Measurements from ENCODE around the gene KDM1B. TPM values are rescaled to one million over a fixed set of nuclear protein-coding genes. Genes with fewer than 3 reads are reported as not detected.

KDM1B gene
- total and polyA plus RNA-seq, 2 experiments from 2014 or later, result 3.8 to 9.0 TPM

DNA sequence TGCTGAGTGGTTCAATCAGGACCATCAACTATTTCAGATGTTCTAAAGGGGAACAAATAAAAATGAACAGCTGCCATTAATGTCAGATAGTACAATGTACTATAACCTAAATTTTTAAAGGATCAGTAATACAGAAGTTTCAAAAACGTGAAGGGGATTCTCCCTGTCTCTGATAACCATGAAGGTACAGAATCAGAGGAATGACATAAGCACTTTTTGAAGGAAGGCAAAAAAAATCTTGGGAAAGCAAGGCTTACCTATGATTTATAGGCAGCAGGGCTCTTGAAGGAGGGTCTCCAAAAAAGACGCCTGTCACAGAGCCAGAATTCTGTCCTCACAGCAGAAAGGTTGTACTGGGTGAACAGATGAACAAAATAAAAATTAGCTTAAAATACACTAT is 89.0 kb downstream of the KDM1B start:
- Histone ChIP-seq H3K4me1 (ENCODE audit: insufficient read depth) (no peaks in the 10 kb centered on the region), H2AFZ (no peak overlapping the region), H3K27me3 (ENCODE audit: insufficient read depth) (no peaks in the 10 kb centered on the region), H3K9me2 (ENCODE audit: insufficient read depth) (no peaks in the 10 kb centered on the region), H3K79me2 (replicated peaks; ENCODE audit: insufficient read depth) (peaks cover 100% of the 10 kb centered on the region), H3K36me3 (ENCODE audit: insufficient read depth) (peaks cover 37% of the 10 kb centered on the region), H4K20me1 (replicated peaks; ENCODE audit: insufficient read depth) (peaks cover 22% of the 10 kb centered on the region), H3F3A (replicated peaks; ENCODE audit: low read depth) (no peaks in the 10 kb centered on the region), H3K4me2 (no peak overlapping the region), H3K27ac (ENCODE audit: low read depth) (0 out of 2 replicates have a peak overlapping the region, but pooled peaks have one; percentile 17), H3K4me3 (no peak overlapping the region)
- peaks cover 5% of the 10 kb centered on the region for H3K27me3 Mint-ChIP-seq (ENCODE audit: insufficient read depth, low read depth, poor library complexity)
- H3K27ac Mint-ChIP-seq, result 0 out of 2 replicates have a peak overlapping the region, but pooled peaks have one; percentile 37
- no peak for ATAC-seq
- TF ChIP-seq STAT1 (IDR thresholded peaks at IDR 0.05; ENCODE audit: unreplicated experiment) (no peak), ZNF331 (CRISPR knock-in tag; IDR thresholded peaks at IDR 0.05; ENCODE audit: low read depth) (no peak), POLR2AphosphoS5 (IDR thresholded peaks at IDR 0.05; ENCODE audit: low read depth) (no peak), ZNF114 (CRISPR knock-in tag; IDR thresholded peaks at IDR 0.05) (no peak), EZH2 (IDR thresholded peaks at IDR 0.05; ENCODE audit: low read depth, unreplicated experiment) (no peak), CREB1 (CRISPR knock-in tag; IDR thresholded peaks at IDR 0.05; ENCODE audit: low read depth) (no peak), EZH2phosphoT487 (IDR thresholded peaks at IDR 0.05; ENCODE audit: unreplicated experiment) (no peak), JUNB (IDR thresholded peaks at IDR 0.05; ENCODE audit: unreplicated experiment) (no peak), NANOG (IDR thresholded peaks at IDR 0.05; ENCODE audit: borderline replicate concordance) (no peak)
- TF ChIP-seq, protein P1, sequence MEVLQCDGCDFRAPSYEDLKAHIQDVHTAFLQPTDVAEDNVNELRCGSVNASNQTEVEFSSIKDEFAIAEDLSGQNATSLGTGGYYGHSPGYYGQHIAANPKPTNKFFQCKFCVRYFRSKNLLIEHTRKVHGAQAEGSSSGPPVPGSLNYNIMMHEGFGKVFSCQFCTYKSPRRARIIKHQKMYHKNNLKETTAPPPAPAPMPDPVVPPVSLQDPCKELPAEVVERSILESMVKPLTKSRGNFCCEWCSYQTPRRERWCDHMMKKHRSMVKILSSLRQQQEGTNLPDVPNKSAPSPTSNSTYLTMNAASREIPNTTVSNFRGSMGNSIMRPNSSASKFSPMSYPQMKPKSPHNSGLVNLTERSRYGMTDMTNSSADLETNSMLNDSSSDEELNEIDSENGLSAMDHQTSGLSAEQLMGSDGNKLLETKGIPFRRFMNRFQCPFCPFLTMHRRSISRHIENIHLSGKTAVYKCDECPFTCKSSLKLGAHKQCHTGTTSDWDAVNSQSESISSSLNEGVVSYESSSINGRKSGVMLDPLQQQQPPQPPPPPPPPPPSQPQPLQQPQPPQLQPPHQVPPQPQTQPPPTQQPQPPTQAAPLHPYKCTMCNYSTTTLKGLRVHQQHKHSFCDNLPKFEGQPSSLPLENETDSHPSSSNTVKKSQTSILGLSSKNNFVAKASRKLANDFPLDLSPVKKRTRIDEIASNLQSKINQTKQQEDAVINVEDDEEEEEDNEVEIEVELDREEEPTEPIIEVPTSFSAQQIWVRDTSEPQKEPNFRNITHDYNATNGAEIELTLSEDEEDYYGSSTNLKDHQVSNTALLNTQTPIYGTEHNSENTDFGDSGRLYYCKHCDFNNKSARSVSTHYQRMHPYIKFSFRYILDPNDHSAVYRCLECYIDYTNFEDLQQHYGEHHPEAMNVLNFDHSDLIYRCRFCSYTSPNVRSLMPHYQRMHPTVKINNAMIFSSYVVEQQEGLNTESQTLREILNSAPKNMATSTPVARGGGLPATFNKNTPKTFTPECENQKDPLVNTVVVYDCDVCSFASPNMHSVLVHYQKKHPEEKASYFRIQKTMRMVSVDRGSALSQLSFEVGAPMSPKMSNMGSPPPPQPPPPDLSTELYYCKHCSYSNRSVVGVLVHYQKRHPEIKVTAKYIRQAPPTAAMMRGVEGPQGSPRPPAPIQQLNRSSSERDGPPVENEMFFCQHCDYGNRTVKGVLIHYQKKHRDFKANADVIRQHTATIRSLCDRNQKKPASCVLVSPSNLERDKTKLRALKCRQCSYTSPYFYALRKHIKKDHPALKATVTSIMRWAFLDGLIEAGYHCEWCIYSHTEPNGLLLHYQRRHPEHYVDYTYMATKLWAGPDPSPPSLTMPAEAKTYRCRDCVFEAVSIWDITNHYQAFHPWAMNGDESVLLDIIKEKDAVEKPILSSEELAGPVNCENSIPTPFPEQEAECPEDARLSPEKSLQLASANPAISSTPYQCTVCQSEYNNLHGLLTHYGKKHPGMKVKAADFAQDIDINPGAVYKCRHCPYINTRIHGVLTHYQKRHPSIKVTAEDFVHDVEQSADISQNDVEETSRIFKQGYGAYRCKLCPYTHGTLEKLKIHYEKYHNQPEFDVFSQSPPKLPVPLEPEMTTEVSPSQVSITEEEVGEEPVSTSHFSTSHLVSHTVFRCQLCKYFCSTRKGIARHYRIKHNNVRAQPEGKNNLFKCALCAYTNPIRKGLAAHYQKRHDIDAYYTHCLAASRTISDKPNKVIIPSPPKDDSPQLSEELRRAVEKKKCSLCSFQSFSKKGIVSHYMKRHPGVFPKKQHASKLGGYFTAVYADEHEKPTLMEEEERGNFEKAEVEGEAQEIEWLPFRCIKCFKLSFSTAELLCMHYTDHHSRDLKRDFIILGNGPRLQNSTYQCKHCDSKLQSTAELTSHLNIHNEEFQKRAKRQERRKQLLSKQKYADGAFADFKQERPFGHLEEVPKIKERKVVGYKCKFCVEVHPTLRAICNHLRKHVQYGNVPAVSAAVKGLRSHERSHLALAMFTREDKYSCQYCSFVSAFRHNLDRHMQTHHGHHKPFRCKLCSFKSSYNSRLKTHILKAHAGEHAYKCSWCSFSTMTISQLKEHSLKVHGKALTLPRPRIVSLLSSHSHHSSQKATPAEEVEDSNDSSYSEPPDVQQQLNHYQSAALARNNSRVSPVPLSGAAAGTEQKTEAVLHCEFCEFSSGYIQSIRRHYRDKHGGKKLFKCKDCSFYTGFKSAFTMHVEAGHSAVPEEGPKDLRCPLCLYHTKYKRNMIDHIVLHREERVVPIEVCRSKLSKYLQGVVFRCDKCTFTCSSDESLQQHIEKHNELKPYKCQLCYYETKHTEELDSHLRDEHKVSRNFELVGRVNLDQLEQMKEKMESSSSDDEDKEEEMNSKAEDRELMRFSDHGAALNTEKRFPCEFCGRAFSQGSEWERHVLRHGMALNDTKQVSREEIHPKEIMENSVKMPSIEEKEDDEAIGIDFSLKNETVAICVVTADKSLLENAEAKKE (CRISPR knock-in tag; IDR thresholded peaks at IDR 0.05), result no peak
- TF ChIP-seq, protein P2, sequence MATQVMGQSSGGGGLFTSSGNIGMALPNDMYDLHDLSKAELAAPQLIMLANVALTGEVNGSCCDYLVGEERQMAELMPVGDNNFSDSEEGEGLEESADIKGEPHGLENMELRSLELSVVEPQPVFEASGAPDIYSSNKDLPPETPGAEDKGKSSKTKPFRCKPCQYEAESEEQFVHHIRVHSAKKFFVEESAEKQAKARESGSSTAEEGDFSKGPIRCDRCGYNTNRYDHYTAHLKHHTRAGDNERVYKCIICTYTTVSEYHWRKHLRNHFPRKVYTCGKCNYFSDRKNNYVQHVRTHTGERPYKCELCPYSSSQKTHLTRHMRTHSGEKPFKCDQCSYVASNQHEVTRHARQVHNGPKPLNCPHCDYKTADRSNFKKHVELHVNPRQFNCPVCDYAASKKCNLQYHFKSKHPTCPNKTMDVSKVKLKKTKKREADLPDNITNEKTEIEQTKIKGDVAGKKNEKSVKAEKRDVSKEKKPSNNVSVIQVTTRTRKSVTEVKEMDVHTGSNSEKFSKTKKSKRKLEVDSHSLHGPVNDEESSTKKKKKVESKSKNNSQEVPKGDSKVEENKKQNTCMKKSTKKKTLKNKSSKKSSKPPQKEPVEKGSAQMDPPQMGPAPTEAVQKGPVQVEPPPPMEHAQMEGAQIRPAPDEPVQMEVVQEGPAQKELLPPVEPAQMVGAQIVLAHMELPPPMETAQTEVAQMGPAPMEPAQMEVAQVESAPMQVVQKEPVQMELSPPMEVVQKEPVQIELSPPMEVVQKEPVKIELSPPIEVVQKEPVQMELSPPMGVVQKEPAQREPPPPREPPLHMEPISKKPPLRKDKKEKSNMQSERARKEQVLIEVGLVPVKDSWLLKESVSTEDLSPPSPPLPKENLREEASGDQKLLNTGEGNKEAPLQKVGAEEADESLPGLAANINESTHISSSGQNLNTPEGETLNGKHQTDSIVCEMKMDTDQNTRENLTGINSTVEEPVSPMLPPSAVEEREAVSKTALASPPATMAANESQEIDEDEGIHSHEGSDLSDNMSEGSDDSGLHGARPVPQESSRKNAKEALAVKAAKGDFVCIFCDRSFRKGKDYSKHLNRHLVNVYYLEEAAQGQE (IDR thresholded peaks at IDR 0.05; ENCODE audit: unreplicated experiment), result no peak
- TF ChIP-seq, protein P3, sequence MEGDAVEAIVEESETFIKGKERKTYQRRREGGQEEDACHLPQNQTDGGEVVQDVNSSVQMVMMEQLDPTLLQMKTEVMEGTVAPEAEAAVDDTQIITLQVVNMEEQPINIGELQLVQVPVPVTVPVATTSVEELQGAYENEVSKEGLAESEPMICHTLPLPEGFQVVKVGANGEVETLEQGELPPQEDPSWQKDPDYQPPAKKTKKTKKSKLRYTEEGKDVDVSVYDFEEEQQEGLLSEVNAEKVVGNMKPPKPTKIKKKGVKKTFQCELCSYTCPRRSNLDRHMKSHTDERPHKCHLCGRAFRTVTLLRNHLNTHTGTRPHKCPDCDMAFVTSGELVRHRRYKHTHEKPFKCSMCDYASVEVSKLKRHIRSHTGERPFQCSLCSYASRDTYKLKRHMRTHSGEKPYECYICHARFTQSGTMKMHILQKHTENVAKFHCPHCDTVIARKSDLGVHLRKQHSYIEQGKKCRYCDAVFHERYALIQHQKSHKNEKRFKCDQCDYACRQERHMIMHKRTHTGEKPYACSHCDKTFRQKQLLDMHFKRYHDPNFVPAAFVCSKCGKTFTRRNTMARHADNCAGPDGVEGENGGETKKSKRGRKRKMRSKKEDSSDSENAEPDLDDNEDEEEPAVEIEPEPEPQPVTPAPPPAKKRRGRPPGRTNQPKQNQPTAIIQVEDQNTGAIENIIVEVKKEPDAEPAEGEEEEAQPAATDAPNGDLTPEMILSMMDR (conservative IDR thresholded peaks at IDR 0.05; ENCODE audit: low read depth in 2 of 2), result no peak
- TF ChIP-seq, protein P4, sequence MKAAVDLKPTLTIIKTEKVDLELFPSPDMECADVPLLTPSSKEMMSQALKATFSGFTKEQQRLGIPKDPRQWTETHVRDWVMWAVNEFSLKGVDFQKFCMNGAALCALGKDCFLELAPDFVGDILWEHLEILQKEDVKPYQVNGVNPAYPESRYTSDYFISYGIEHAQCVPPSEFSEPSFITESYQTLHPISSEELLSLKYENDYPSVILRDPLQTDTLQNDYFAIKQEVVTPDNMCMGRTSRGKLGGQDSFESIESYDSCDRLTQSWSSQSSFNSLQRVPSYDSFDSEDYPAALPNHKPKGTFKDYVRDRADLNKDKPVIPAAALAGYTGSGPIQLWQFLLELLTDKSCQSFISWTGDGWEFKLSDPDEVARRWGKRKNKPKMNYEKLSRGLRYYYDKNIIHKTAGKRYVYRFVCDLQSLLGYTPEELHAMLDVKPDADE (IDR thresholded peaks at IDR 0.05), result no peak
- H3K36me3 Mint-ChIP-seq (ENCODE audit: low read depth), result peaks cover 94% of the 10 kb centered on the region
- H3K9me3 Mint-ChIP-seq, result no peaks in the 10 kb centered on the region
- H3K4me1 Mint-ChIP-seq, result peaks cover 28% of the 10 kb centered on the region; the same call in 2 of the 3 replicates
- H3K4me3 Mint-ChIP-seq, result no peak overlapping the region
- no peak for DNase-seq (ENCODE audit: low spot score)

Data from GM23338 (cell line).